ENCODE data around the gene HK2.
"Not testable (repeated sequence)": the region's sequence is repeated elsewhere in the genome, so short reads cannot be mapped to it uniquely, and the experiment has no call there.

The HK2 gene

GRCh38 chr2:74880054-74880728 is 46.3 kb downstream of the HK2 start:
- DNase-seq = no peak

- DNase-seq = no peak
These were observed 47.2 kb downstream of the HK2 start for GRCh38 chr2:74881176-74881575.

GRCh38 chr2:74881626-74882298 is 47.8 kb downstream of the HK2 start:
- no peak for DNase-seq

GRCh38 chr2:74882299-74882687 is 48.4 kb downstream of the HK2 start:
- no peak for DNase-seq

- DNase-seq = no peak
These were observed 49.1 kb downstream of the HK2 start for GRCh38 chr2:74883011-74883410.

- DNase-seq = no peak
These were observed 50.3 kb downstream of the HK2 start for GRCh38 chr2:74884118-74884762.

- DNase-seq = no peak
These were observed 50.9 kb downstream of the HK2 start for GRCh38 chr2:74884866-74885265.

GRCh38 chr2:74886251-74886650 is 52.3 kb downstream of the HK2 start:
- DNase-seq = no peak

- no peak for DNase-seq
These were observed 52.9 kb downstream of the HK2 start for GRCh38 chr2:74886811-74887210.

GRCh38 chr2:74887445-74887951 is 53.6 kb downstream of the HK2 start:
- no peak for DNase-seq

GRCh38 chr2:74887960-74888700 is 54.2 kb downstream of the HK2 start:
- DNase-seq = no peak

GRCh38 chr2:74889159-74889558 is 55.2 kb downstream of the HK2 start:
- no peak for DNase-seq

GRCh38 chr2:74890711-74891110 is 56.8 kb downstream of the HK2 start:
- no peak for DNase-seq

- no peak for DNase-seq
These were observed 57.3 kb downstream of the HK2 start for GRCh38 chr2:74891136-74891764.

GRCh38 chr2:74891816-74892215 is 57.9 kb downstream of the HK2 start:
- DNase-seq = not testable (repeated sequence)

- no peak for DNase-seq
These were observed 58.7 kb downstream of the HK2 start for GRCh38 chr2:74892609-74893008.

GRCh38 chr2:74893332-74893731 is 59.4 kb downstream of the HK2 start:
- no peak for DNase-seq

- no peak for DNase-seq
These were observed 60.5 kb downstream of the HK2 start for GRCh38 chr2:74894272-74894981.

- DNase-seq = no peak
These were observed 61.1 kb downstream of the HK2 start for GRCh38 chr2:74895001-74895400.

- DNase-seq = no peak
These were observed 62.3 kb downstream of the HK2 start for GRCh38 chr2:74896232-74896631.

GRCh38 chr2:74900225-74900624 is 66.3 kb downstream of the HK2 start:
- not testable (repeated sequence) for DNase-seq

GRCh38 chr2:74902281-74902860 is 68.4 kb downstream of the HK2 start:
- DNase-seq = no peak
